ENCODE measurements around the gene PWWP2B. TPM values are rescaled to one million over a fixed set of nuclear protein-coding genes. Genes with fewer than 3 reads are reported as not detected.

The PWWP2B gene
- total and polyA plus RNA-seq, 2 of the 4 experiments (the other 2 are of a cell fraction), result 1.7 to 2.2 TPM

- H3K14ac ChIP-seq (replicated peaks; ENCODE audit: low read depth, low read length), result no peak overlapping the region
- H4K8ac ChIP-seq (ENCODE audit: low read depth in 2 of 2, low read length in 2 of 2), result no peak overlapping the region
- H3K9me1 ChIP-seq (ENCODE audit: insufficient read depth, low read length), result 0 out of 2 replicates have a peak, but pooled peaks cover 5% of the 10 kb centered on the region
- H3K9me3 ChIP-seq (ENCODE audit: control insufficient read depth, insufficient read depth, low read length), result no peaks in the 10 kb centered on the region
- no peak overlapping the region; the same call in 1 of the 2 replicates for H3K4me2 ChIP-seq (ENCODE audit: low read depth, low read length)
- H3K4me3 ChIP-seq (ENCODE audit: insufficient read depth, low read depth, low read length), result no peak overlapping the region
- 100% methylated on average over 3 of the region's 13 CpGs; no CpG with 5 or more reads in 1 of the 2 experiments for WGBS, 2 experiments (ENCODE audit: extremely low coverage in 2 of 2, insufficient read length in 1 of 2)
- no peak overlapping the region for H2AK5ac ChIP-seq (ENCODE audit: low read depth, low read length)
- H2AK9ac ChIP-seq (replicated peaks; ENCODE audit: low read depth, low read length, poor library complexity), result no peak overlapping the region
- no peak overlapping the region for H3K4ac ChIP-seq (ENCODE audit: low read depth, low read length)
- no peak overlapping the region for H3K18ac ChIP-seq (ENCODE audit: low read depth, low read length)
- no peak overlapping the region for H4K5ac ChIP-seq (ENCODE audit: low read depth, low read length)
- no peak overlapping the region for H3K9ac ChIP-seq (ENCODE audit: low read depth, low read length)
- ChIA-PET CTCF (no interaction called here), POLR2A (ENCODE audit: unreplicated experiment) (no interaction called here)
- no peak overlapping the region for H3K27ac ChIP-seq (ENCODE audit: insufficient read depth, low read length)
- H3K79me1 ChIP-seq (ENCODE audit: low read depth in 1 of 2, low read length in 2 of 2), result peaks cover 6 to 25% of the 10 kb centered on the region in 2 experiments; a peak in 3 of 4 replicates
- no peak overlapping the region for H2BK5ac ChIP-seq (ENCODE audit: low read depth, low read length, poor library complexity, severe bottlenecking)
- no peak overlapping the region for H3K23ac ChIP-seq (ENCODE audit: low read depth, low read length)
- H3K4me1 ChIP-seq (ENCODE audit: control insufficient read depth, insufficient read depth, low read length), result peaks cover 15% of the 10 kb centered on the region
- intact Hi-C loops (cut with micrococcal nuclease), result loop anchor here (5.0 kb wide), 1 partner anchor 119 kb away; no protein-coding TSS in a partner anchor
- no peak overlapping the region for H2BK15ac ChIP-seq (ENCODE audit: low read depth, low read length)
- TF ChIP-seq POLR2A (IDR thresholded peaks at IDR 0.05; ENCODE audit: low read depth, low read length) (no peak), RFX5 (IDR thresholded peaks at IDR 0.05; ENCODE audit: low read depth, low read length) (no peak), SMC3 (IDR thresholded peaks at IDR 0.05; ENCODE audit: low read depth, low read length) (no peak), BHLHE40 (IDR thresholded peaks at IDR 0.05; ENCODE audit: low read depth, low read length) (no peak), NFE2L2 (IDR thresholded peaks at IDR 0.05; ENCODE audit: low read depth, low read length) (no peak), CTCF (conservative IDR thresholded peaks at IDR 0.05; ENCODE audit: low read depth, low read length) (no peak), CHD1 (IDR thresholded peaks at IDR 0.05; ENCODE audit: low read depth, low read length) (no peak)
- no peak overlapping the region for H2BK20ac ChIP-seq (ENCODE audit: low read depth, low read length)
- DNase-seq (no peak), ATAC-seq (ENCODE audit: low read depth) (no peak)
- H3K36me3 ChIP-seq (ENCODE audit: control insufficient read depth, insufficient read depth, low read length), result no peaks in the 10 kb centered on the region
- H2AFZ ChIP-seq (replicated peaks; ENCODE audit: low read length, poor library complexity), result peak overlapping the region; percentile 38
- no peak overlapping the region for H3K56ac ChIP-seq (ENCODE audit: extremely low read depth, insufficient read depth, low read length)
- dilution Hi-C loops (cut with HindIII; ENCODE audit: low sequenced_read_pairs, unreplicated experiment), result no loop called here
- H3K27me3 ChIP-seq (ENCODE audit: control insufficient read depth, insufficient read depth, low read length), result no peaks in the 10 kb centered on the region
- no peak overlapping the region for H2BK120ac ChIP-seq (ENCODE audit: low read depth, low read length)
- no peak overlapping the region for H4K91ac ChIP-seq (ENCODE audit: insufficient read depth, low read depth, low read length)
- peaks cover 3% of the 10 kb centered on the region for H4K20me1 ChIP-seq (ENCODE audit: insufficient read depth, low read length)
- in situ Hi-C loops (cut with MboI; ENCODE audit: low sequenced_read_pairs), result loop anchor here (10.0 kb wide), 1 partner anchor 236 kb away; no protein-coding TSS in a partner anchor
- BruUV-seq (replicated peaks), result no TSS peak
Observed at GRCh38 chr10:132398566-132398991, 1.6 kb downstream of the PWWP2B start.

All from IMR-90 (cell line).